GM18519 (cell line): ENCODE measurements around the gene TRPM8.
"Not testable (repeated sequence)": the region's sequence is repeated elsewhere in the genome, so short reads cannot be mapped to it uniquely, and the experiment has no call there.

ENCODE experiments used
- ATAC-seq: cut with Tn5 transposase; IDR thresholded peaks from one replicate; pipeline ENCODE4 v1.9.1; 2021; ENCODE audit warnings: mild to moderate bottlenecking, moderate library complexity; ENCODE audit not compliant: unreplicated experiment, low FRiP score

TRPM8 gene

GRCh38 chr2:233917116-233917515 is at the start of gene TRPM8:
Gene TRPM8 (plus strand): TSS chr2:233917373. CDS start chr2:233926538, 9,165 bp downstream.
- no peak for ATAC-seq

GRCh38 chr2:233867993-233868532 is 49.1 kb upstream of the TRPM8 start, which contains the start of gene MSL3B:
Gene MSL3B (minus strand): TSS chr2:233868386.
- ATAC-seq: no peak

DNA sequence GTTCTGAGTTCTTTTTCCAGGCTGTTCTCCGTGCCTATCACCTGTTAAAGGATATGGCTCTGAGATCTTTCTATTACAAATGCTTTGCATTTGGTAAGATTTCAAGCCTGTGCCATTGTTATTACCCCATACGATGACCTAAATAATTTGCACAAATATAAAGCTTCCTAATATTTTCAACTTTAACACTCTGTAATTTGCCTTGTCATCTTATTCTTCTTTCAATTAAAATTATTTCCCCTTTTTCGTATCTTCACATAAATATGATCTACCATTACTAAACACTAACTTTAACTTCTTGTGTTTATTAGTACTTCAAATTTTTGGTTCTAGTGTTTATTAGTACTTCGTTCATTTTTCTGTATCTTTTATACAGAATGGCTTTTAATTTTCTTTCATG is 45.7 kb upstream of the TRPM8 start:
- ATAC-seq: no peak

GRCh38 chr2:233872125-233872524 is 45.0 kb upstream of the TRPM8 start:
- ATAC-seq: not testable (repeated sequence)

DNA sequence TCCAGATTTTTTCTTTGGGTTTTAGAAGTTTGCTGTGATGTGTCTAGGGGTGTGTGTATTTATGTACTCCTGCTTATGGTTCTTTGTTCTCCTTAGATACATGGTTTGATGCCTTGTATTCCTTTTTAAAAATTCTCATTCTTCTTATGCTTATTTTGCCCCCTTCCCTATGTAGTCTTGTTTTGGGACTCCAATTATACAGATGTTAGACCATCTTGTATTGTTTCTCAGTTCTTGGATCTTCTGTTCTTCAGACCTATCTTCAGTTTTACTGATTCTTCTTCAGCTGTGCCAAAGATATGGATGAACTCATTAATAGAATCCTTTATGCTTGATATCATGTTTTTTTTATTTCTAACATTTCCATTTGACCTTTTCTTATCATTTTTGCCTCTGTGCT is 34.8 kb upstream of the TRPM8 start:
- no peak for ATAC-seq

- no peak for ATAC-seq
Measured at GRCh38 chr2:233892793-233893192, 24.4 kb upstream of the TRPM8 start.

DNA sequence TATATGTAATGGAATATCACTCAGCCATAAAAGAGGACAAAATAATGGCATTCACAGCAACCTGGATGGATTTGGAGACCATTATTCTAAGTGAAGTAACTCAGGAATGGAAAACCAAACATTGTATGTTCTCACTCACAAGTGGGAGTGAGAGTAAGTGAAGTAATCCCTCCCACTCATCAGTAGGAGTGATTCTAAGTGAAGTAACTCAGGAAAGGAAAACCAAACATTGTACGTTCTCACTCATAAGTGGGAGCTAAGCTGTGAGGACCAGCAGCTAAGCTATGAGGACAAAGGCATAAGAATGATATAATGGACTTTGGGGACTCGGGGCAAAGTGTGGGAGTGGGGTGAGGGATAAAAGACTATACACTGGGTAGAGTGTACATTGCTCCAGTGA is 20.9 kb upstream of the TRPM8 start:
- ATAC-seq: not testable (repeated sequence)

DNA sequence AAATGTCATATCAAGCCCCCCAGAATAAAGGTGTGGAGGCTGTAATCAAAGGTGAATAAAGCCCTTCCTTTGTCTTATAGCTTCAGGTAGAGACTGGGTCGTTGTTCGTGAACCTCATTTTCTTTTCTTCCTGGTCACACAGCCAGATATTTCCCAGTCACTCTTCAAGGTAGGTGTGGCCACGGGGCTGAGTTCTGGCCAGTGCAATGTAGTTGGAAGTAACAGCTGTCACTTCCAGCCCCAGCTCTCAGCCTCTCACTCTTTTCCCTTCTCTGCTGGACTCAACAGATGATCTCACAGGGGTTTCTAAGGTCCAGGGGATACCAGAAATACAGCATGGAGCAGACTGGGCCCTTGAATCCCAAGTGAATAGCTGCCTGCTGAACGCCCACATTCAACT is 15.8 kb upstream of the TRPM8 start:
- ATAC-seq: no peak

DNA sequence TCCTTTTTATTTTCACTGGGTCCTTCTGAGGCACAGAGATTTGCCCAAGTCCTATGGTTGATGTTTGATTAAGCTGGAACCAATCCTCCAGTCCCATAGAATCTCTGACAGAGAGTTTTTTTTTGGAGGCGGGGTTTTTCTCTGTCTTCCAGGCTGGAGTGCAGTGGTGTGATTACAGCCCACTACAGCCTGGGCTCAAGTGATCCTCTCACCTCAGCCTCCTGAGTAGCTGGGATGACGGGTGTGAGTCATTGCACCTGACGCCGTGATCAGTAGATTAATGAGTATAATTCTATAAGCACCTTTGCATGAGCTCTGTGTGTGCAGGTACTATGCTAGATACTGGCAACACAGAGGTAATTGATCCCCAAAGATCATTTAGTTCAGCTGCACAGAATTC is 15.3 kb upstream of the TRPM8 start:
- no peak for ATAC-seq

GRCh38 chr2:233905945-233906344 is 11.2 kb upstream of the TRPM8 start:
- ATAC-seq: no peak

DNA sequence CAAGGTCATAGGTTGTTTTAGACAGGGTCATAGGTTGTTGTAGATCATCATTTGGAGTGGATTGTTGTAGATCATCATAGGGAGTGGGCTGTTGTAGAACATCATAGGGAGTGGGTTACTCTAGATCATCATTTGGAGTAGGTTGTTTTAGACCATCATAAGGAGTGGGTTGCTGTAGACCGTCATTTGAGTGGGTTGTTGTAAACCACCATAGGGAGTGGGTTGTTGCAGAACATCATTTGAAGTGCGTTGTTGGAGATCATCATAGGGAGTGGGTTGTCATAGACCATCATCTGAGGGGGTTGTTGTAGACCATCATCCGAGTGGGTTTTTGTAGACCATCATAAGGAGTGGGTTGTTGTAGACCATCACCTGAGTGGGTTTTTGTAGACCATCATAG is 9.5 kb upstream of the TRPM8 start:
- no peak for ATAC-seq

DNA sequence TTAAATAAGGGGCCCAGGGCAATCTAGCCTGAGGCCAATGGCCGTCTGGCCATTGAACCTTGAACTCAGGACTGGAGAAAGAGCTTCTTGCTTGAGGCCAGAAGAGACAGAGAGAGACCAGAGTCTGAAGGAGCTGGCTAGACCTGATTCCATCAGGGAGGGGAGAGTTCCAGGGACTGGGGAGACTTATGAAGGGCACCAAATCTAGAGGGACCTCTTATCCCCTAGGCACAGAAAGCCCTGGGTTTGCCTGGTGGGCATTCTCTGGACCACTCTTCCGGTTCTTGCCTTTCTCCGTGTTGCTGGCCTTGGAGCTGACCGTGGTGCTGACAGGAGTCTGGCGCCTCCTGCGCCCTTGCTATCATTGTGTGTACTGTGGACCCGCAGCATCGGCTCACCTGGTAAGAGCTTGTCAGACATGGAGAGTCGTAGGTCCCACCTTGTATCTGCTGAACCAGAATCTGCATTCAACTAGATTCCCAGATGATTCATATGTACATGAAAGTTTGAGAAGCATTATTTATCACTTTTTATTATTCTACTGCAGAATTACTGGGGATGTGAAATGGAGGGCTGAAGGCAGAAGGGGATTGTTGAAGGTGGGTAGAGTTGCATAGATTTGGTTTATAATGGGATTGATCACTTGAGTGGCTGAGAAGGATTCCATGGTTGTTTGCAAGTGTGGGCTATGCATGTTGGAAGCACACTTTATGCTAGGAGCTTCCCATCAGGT is 4.3 kb upstream of the TRPM8 start:
- no peak for ATAC-seq

DNA sequence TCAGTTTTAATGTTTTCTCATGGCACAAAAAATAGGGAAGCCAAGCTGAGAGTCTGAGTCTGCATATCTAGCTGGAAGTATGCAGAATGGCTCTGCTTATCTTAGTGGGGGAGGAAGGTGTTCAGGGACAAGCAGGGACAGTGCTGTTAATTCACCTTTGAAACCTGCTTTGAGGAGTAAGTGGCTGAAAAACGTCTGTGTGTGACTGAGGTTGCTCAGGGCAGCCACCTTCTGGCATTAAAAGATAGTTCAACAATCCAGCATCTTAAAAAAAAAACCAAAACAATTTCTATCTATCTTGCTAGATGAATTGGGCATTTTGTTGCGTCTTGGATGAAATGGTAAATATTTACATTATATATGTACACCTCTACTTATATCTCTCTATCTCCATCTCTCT is 2.0 kb upstream of the TRPM8 start:
- no peak for ATAC-seq

DNA sequence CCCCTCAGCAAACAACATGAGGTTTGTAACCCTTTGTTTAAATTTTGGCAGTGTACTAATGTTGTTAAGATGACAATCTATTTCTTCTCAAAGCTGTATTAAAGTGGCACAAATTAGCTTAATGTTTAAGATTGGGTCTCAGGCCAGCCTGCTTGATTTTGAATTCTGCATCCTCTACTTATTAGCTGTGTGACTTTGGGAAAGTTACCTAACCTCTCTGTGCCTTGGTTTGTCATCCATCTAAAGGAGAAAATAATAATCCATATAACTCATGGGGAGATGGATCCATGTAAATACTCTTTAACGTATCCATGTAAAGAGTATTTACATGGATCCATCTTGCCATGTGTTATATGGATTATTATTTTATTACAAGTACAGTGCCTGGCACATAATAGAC is 2.1 kb downstream of the TRPM8 start:
- ATAC-seq: no peak

DNA sequence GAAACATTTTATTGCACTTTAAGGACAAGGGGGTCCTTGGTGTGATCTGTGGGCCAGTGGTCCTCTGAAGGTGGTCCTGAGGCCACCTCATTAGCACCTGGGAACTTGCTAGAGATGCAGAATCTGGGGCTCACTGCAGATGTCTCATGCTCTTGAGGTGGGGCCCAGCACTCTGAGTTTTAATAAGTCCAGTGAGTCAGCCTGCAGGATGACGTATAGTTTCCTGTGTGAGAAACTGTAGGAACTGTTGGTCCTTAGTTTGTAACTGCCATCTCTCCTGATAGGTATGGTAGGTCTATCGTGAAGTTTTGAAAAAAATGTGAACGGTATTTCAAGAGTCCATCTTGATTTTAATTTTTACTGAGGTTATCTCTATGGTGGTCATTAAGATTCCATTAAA is 2.8 kb downstream of the TRPM8 start:
- ATAC-seq: no peak

DNA sequence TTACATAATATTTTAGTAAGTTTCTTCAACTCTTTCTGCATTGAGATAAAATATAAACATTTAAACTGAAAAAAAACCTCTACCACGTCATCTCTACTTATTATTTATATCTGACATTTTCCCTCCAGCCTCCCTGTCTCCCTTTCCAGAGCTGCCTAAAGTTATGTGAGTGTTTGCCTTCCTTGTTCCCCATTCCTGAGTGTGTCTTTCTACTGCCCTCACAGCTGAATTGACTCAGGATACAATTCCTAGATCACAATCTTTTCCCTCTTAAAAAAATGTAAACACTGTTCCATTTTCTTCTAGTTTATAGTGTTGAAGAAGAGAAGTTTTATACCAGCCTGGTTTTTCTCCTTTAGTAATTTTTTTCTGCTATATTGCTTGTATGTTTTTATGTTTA is 5.3 kb downstream of the TRPM8 start:
- no peak for ATAC-seq

DNA sequence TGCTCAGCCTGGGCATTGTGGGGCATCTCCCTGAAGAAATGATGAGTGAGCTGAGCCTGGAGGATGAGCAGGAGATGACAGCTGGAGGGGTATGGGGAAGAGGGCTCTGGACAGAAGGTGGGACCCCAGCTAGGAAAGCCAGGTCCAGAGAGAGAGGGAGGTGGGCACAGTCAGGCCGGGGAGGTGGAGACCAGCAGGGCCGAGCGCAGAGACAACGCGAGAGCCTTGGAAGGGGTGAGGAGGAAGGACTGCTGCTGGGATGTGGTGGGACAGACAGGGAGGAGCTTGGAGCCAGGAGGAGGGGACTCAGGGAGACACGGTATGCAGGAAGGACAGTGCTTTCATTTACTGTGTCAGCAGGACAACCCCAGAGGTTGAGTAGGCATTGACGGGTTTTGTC is 8.2 kb downstream of the TRPM8 start:
- ATAC-seq: no peak

DNA sequence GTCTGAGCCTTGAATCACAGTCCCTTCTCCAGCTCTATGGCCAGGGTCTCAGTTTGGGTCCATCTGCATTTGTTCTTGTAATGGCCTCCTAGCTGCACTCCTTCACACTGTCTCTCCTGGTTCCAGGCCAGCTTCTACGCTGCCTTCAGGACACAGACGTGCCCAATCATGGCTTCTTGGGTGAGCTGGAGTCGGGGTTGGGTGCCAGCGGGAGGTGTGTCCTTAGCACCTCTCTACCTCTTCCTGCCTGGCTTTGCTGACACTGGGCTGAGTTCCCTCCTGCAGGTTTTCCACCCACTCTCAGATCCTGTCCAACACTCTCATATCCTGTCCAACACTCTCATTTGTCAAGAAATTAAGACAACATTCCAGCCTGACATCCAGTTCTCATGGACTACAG is 9.6 kb downstream of the TRPM8 start:
- ATAC-seq: no peak

- ATAC-seq: no peak
Measured at GRCh38 chr2:233928594-233929351, 11.6 kb downstream of the TRPM8 start.

DNA sequence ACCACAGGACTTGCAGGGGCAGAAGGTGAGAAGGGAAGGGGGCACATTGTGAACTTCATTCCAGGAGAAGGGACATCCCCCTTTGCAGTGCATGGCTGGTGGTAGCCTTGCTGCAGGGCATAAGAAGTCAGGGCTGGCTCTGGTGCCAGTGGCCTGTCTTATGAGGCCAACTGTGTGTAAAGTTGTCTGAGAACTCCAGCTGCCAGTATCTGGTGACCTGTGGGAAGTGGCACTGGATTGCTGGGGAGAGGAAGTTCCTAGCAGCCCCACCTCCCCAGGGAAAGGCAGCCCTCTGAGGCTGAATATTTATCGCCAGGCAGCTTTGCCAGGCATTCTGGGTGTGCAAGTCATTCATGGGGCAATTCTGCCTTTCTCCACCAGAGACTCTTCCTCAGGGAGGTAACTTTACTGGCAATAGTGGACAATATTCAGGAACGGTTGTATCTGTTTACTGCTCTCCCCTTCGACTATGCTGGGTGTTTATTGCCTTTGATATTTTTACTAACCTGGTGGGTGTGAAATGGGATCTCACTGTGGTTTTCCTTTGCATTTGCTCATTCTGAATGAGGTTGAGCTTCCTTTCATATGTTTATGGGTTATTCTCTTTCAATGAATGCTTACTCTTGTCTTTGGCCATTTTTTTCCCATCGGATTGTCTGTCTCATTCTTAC is 12.3 kb downstream of the TRPM8 start:
- no peak for ATAC-seq

- ATAC-seq: no peak
Measured at GRCh38 chr2:233934524-233934923, 17.4 kb downstream of the TRPM8 start.
